ENCODE measurements around the gene HTR7.
"Not testable (repeated sequence)": the region's sequence is repeated elsewhere in the genome, so short reads cannot be mapped to it uniquely, and the experiment has no call there.

The HTR7 gene

GRCh38 chr10:90858461-90858968 lies 676 bp upstream of the HTR7 start:
- no peak for DNase-seq (ENCODE audit: low spot score)
- FAIRE-seq: no peak

GRCh38 chr10:90856964-90857634 lies 740 bp downstream of the HTR7 start:
- DNase-seq (ENCODE audit: low spot score) (no peak), FAIRE-seq (no peak)

GRCh38 chr10:90856261-90856660 lies 1.6 kb downstream of the HTR7 start:
- no peak for FAIRE-seq
- no peak for DNase-seq (ENCODE audit: low spot score)

GRCh38 chr10:90855126-90855525 lies 2.7 kb downstream of the HTR7 start:
- no peak for FAIRE-seq

GRCh38 chr10:90849956-90850749 lies 7.7 kb downstream of the HTR7 start:
- no peak for DNase-seq (ENCODE audit: low spot score)
- peak; percentile 8 for FAIRE-seq

More at GRCh38 chr10:90855126-90855525, 2.7 kb downstream of the HTR7 start:
- DNase-seq (ENCODE audit: low spot score): no peak

- FAIRE-seq: no peak
- no peak for DNase-seq (ENCODE audit: low spot score)
Measured at GRCh38 chr10:90847436-90847835, 10.4 kb downstream of the HTR7 start.

- DNase-seq (ENCODE audit: low spot score) (no peak), FAIRE-seq (no peak)
Measured at GRCh38 chr10:90846746-90847145, 11.1 kb downstream of the HTR7 start.

- no peak for DNase-seq (ENCODE audit: low spot score)
- FAIRE-seq: no peak
Measured at GRCh38 chr10:90845726-90846125, 12.1 kb downstream of the HTR7 start.

- no peak for FAIRE-seq
- no peak for DNase-seq (ENCODE audit: low spot score)
Measured at GRCh38 chr10:90842725-90843124, 15.1 kb downstream of the HTR7 start.

- FAIRE-seq (no peak), DNase-seq (ENCODE audit: low spot score) (no peak)
Measured at GRCh38 chr10:90837486-90837885, 20.4 kb downstream of the HTR7 start.

GRCh38 chr10:90834326-90834725 lies 23.5 kb downstream of the HTR7 start:
- DNase-seq (ENCODE audit: low spot score) (no peak), FAIRE-seq (no peak)

- no peak for DNase-seq (ENCODE audit: low spot score)
- no peak for FAIRE-seq
Measured at GRCh38 chr10:90832111-90832510, 25.7 kb downstream of the HTR7 start.

- no peak for DNase-seq (ENCODE audit: low spot score)
- no peak for FAIRE-seq
Measured at GRCh38 chr10:90822508-90822907, 35.3 kb downstream of the HTR7 start.

GRCh38 chr10:90821864-90822263 lies 36.0 kb downstream of the HTR7 start:
- FAIRE-seq; DNase-seq (ENCODE audit: low spot score): not testable (repeated sequence)

GRCh38 chr10:90819911-90820310 lies 37.9 kb downstream of the HTR7 start:
- DNase-seq (ENCODE audit: low spot score) (no peak), FAIRE-seq (no peak)

- DNase-seq (ENCODE audit: low spot score): no peak
- FAIRE-seq: no peak
Measured at GRCh38 chr10:90818736-90819135, 39.1 kb downstream of the HTR7 start.

GRCh38 chr10:90817128-90817889 lies 40.5 kb downstream of the HTR7 start:
- DNase-seq (ENCODE audit: low spot score): no peak

GRCh38 chr10:90816466-90816865 lies 41.4 kb downstream of the HTR7 start:
- FAIRE-seq (no peak), DNase-seq (ENCODE audit: low spot score) (no peak)

More at GRCh38 chr10:90817128-90817889, 40.5 kb downstream of the HTR7 start:
- FAIRE-seq: no peak

- DNase-seq (ENCODE audit: low spot score) (no peak), FAIRE-seq (no peak)
Measured at GRCh38 chr10:90813594-90814365, 44.1 kb downstream of the HTR7 start.

- DNase-seq (ENCODE audit: low spot score); FAIRE-seq: not testable (repeated sequence)
Measured at GRCh38 chr10:90807106-90807505, 50.7 kb downstream of the HTR7 start.

- FAIRE-seq (no peak), DNase-seq (ENCODE audit: low spot score) (no peak)
Measured at GRCh38 chr10:90806677-90807076, 51.2 kb downstream of the HTR7 start.
